Type B pancreatic cell (in vitro differentiated cells): ENCODE data around the gene ENTPD3. TPM values are rescaled to one million over a fixed set of nuclear protein-coding genes. Genes with fewer than 3 reads are reported as not detected.

Source experiments
- DNase-seq: peaks from one replicate; pipeline ENCODE4 v3.0.0; 2021; ENCODE audit warnings: mixed read lengths; ENCODE audit not compliant: unreplicated experiment; ENCODE audit errors: extremely low spot score
- H3K27ac Mint-ChIP-seq: 2 replicates; pipeline ENCODE4 v1.8.0; 2021; ENCODE audit warnings: mild to moderate bottlenecking, mixed read lengths
- H3K27me3 Mint-ChIP-seq: 2 replicates; pipeline ENCODE4 v1.8.0; 2021; ENCODE audit warnings: mixed read lengths
- H3K36me3 Mint-ChIP-seq: 2 replicates; pipeline ENCODE4 v1.8.0; 2021; ENCODE audit warnings: mixed read lengths
- H3K4me1 Mint-ChIP-seq: one replicate; pipeline ENCODE4 v1.8.0; 2021; ENCODE audit warnings: mixed read lengths; ENCODE audit not compliant: unreplicated experiment
- H3K4me3 Mint-ChIP-seq: 2 replicates; pipeline ENCODE4 v1.8.0; 2021; ENCODE audit warnings: mild to moderate bottlenecking, mixed read lengths
- H3K9me3 Mint-ChIP-seq: 2 replicates; pipeline ENCODE4 v1.8.0; 2021; ENCODE audit warnings: mixed read lengths
- total RNA-seq: library from RNA; stranded (reverse); gene quantifications from 2 replicates; pipeline ENCODE4 v1.2.1, GENCODE V29; 2021; ENCODE audit warnings: low replicate concordance
- TF ChIP-seq, protein P1 (sequence below): fragments of 200-600 bp; sonication (generic); conservative IDR thresholded peaks from 2 replicates; pipeline ENCODE4 v1.5.0; 2021; ENCODE audit warnings: antibody characterized with exemption, mild to moderate bottlenecking

The ENTPD3 gene
- total RNA-seq, 1 donor from 2014 or later = 2.5 TPM

DNA sequence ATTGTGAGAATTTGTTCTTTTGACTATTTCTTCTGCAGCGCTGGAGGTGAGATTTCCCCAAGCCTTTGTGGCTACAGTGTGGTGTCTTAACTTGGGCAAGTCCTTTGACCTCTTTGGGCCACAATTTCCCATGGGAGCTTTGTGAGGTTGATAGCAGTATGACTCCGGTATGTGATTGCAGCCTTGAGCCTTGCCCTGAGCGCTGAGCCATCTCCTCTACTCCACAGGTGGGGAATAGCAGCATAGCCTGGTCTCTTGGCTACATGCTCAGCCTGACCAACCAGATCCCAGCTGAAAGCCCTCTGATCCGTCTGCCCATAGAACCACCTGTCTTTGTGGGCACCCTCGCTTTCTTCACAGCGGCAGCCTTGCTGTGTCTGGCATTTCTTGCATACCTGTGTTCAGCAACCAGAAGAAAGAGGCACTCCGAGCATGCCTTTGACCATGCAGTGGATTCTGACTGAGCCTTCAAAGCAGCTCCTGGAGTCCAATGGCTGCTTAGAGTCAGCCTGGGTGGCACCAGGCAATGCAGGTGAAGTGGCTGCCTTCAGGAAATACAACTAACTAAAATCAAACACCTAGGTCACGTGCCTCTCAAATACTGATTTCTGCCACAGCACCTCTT lies 40.2 kb downstream of the ENTPD3 start:
- Mint-ChIP-seq H3K27ac (no peak overlapping the region), H3K9me3 (no peaks in the 10 kb centered on the region), H3K36me3 (peaks cover 3% of the 10 kb centered on the region), H3K27me3 (peaks cover 5% of the 10 kb centered on the region), H3K4me3 (no peak overlapping the region), H3K4me1 (no peaks in the 10 kb centered on the region)
- TF ChIP-seq, protein P1, sequence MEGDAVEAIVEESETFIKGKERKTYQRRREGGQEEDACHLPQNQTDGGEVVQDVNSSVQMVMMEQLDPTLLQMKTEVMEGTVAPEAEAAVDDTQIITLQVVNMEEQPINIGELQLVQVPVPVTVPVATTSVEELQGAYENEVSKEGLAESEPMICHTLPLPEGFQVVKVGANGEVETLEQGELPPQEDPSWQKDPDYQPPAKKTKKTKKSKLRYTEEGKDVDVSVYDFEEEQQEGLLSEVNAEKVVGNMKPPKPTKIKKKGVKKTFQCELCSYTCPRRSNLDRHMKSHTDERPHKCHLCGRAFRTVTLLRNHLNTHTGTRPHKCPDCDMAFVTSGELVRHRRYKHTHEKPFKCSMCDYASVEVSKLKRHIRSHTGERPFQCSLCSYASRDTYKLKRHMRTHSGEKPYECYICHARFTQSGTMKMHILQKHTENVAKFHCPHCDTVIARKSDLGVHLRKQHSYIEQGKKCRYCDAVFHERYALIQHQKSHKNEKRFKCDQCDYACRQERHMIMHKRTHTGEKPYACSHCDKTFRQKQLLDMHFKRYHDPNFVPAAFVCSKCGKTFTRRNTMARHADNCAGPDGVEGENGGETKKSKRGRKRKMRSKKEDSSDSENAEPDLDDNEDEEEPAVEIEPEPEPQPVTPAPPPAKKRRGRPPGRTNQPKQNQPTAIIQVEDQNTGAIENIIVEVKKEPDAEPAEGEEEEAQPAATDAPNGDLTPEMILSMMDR = no peak
- no peak for DNase-seq

DNA sequence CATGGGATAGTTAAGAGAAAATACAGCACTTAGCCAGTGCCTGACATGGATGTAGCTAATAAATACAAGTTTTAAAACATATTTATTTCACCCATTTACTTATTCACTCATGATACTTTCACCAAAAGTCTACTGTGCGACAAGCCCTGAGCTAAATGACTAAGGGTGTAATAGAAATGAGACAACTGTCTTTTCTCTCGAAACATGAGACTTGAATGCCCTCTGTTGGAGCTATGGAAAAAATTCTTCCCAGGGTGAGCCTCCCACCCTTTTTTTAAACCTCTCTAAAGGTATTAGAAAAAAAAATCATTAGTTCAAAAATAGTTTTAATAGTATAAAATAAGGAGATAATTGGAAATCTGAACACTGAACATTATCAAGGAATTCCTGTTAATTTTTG lies 45.8 kb downstream of the ENTPD3 start:
- DNase-seq = no peak
- no peaks in the 10 kb centered on the region for H3K36me3 Mint-ChIP-seq

DNA sequence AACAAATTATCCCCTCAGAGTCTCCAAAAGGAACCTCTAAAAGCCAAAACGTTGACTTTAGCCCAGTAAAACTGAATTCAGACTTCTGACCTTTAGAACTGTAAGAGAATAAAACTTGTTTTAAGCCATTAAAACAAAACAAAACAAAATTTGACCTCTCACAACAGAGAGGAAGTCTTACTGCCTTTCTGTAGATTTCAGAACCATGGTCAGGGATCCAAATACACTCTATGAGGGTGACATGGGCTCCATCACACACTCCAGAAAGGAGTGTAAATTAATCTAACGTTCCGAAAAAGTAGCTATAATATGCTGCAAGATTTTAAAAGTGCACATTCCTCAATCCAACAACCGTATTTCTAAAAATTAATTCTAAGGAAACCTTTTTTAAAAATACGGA lies 50.9 kb downstream of the ENTPD3 start:
- no peak for DNase-seq
- Mint-ChIP-seq H3K4me1 (no peaks in the 10 kb centered on the region), H3K27ac (no peak overlapping the region), H3K4me3 (no peak overlapping the region), H3K27me3 (no peaks in the 10 kb centered on the region), H3K9me3 (no peaks in the 10 kb centered on the region), H3K36me3 (no peaks in the 10 kb centered on the region)
- TF ChIP-seq, protein P1 = no peak

More for the DNA sequence above, 45.8 kb downstream of the ENTPD3 start:
- TF ChIP-seq, protein P1 = no peak
- no peaks in the 10 kb centered on the region for H3K4me1 Mint-ChIP-seq
- H3K4me3 Mint-ChIP-seq = no peak overlapping the region
- H3K27ac Mint-ChIP-seq = no peak overlapping the region
- peaks cover 5% of the 10 kb centered on the region for H3K27me3 Mint-ChIP-seq
- no peaks in the 10 kb centered on the region for H3K9me3 Mint-ChIP-seq

DNA sequence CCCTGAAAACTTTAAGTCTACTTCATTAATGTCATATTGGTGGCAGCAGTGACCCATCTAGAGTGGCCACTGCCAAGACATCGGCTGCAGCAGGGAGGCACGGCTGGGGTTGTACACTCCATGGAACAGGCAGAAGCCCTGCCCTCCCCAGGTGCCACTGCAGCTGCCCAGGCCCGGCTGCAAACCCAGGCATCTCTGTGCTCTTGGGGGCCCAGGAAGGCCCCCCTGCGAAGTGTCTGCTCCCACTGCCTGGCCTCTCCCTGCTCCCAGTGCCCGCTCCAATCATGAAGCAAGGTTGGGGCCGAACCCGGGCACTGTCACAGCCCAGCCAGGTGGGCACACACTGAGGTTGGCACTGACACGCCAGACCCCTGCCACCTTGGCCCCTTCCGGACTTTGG lies 58.1 kb downstream of the ENTPD3 start:
- H3K4me1 Mint-ChIP-seq = no peaks in the 10 kb centered on the region
- TF ChIP-seq, protein P1 = no peak
- no peaks in the 10 kb centered on the region for H3K27me3 Mint-ChIP-seq
- no peaks in the 10 kb centered on the region for H3K9me3 Mint-ChIP-seq
- no peaks in the 10 kb centered on the region for H3K36me3 Mint-ChIP-seq
- no peak for DNase-seq
- no peak overlapping the region for H3K4me3 Mint-ChIP-seq
- no peak overlapping the region for H3K27ac Mint-ChIP-seq

DNA sequence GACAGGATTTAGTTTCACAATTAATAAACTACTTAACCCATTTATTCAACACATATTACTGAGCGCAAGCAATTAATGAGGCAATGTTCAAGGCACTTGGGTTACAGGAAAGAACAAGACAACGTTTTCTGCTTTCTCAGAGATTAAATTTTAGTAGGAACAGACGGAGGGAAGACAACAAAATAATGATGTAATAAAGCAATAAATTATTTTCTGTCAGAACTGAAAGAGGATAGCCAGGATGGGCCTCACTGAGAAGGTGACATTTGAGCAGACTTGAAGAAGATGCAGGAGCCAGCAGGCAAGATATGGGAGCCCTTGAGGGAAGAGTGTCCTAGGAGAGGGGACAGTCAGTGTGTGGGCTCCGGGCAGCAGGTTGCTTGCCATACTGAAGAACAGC lies 58.9 kb downstream of the ENTPD3 start:
- Mint-ChIP-seq H3K4me3 (no peak overlapping the region), H3K36me3 (no peaks in the 10 kb centered on the region), H3K27ac (no peak overlapping the region), H3K4me1 (no peaks in the 10 kb centered on the region), H3K9me3 (no peaks in the 10 kb centered on the region), H3K27me3 (no peaks in the 10 kb centered on the region)
- DNase-seq = no peak
- TF ChIP-seq, protein P1 = no peak

DNA sequence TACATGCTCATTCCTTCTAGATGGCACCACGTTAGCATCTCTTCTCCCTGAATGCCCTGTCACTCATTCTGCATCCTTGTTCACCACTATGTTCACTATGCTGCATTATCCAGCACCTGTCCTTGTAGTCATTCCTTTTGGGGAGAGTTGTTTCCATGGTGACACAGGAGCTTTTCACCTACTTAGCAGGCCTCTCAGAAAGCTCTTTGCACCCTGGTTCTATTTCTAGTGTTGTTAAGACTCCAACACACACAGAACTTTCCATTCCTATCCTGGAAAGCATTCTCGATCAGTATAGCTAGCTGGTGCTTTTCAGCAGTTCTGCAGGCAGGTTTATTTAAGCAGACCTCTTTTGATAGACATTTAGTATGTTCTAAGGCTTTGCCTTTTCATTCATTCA lies 63.5 kb downstream of the ENTPD3 start:
- Mint-ChIP-seq H3K4me1 (peaks cover 21% of the 10 kb centered on the region), H3K9me3 (no peaks in the 10 kb centered on the region), H3K27ac (no peak overlapping the region), H3K27me3 (no peaks in the 10 kb centered on the region), H3K36me3 (no peaks in the 10 kb centered on the region), H3K4me3 (no peak overlapping the region)
- DNase-seq = no peak
- TF ChIP-seq, protein P1 = no peak
